ENCODE data around the gene MGA.
"Not testable (repeated sequence)": the region's sequence is repeated elsewhere in the genome, so short reads cannot be mapped to it uniquely, and the experiment has no call there.

MGA gene

GRCh38 chr15:41727143-41727542 lies 66.9 kb downstream of the MGA start:
- DNase-seq (ENCODE audit: low spot score): no peak

GRCh38 chr15:41728061-41728460 lies 67.9 kb downstream of the MGA start:
- not testable (repeated sequence) for DNase-seq (ENCODE audit: low spot score)

- no peak for DNase-seq (ENCODE audit: low spot score)
Measured at GRCh38 chr15:41730543-41730942, 70.3 kb downstream of the MGA start.

- DNase-seq (ENCODE audit: low spot score): no peak
Measured at GRCh38 chr15:41732483-41732882, 72.3 kb downstream of the MGA start.

GRCh38 chr15:41734079-41734478 lies 73.9 kb downstream of the MGA start:
- no peak for DNase-seq (ENCODE audit: low spot score)

- no peak for DNase-seq (ENCODE audit: low spot score)
Measured at GRCh38 chr15:41735046-41735445, 74.8 kb downstream of the MGA start.

GRCh38 chr15:41735492-41735891 lies 75.3 kb downstream of the MGA start:
- DNase-seq (ENCODE audit: low spot score): not testable (repeated sequence)

GRCh38 chr15:41746802-41747201 lies 86.6 kb downstream of the MGA start:
- DNase-seq (ENCODE audit: low spot score): no peak

- no peak for DNase-seq (ENCODE audit: low spot score)
Measured at GRCh38 chr15:41756198-41756597, 96.0 kb downstream of the MGA start.

- DNase-seq (ENCODE audit: low spot score): peak; percentile 78
Measured at GRCh38 chr15:41772720-41773331, 112.6 kb downstream of the MGA start.

- no peak for DNase-seq (ENCODE audit: low spot score)
Measured at GRCh38 chr15:41773332-41773728, 113.1 kb downstream of the MGA start.

- DNase-seq (ENCODE audit: low spot score): no peak
Measured at GRCh38 chr15:41773729-41774061, 113.5 kb downstream of the MGA start.

GRCh38 chr15:41774062-41774881 lies 114.1 kb downstream of the MGA start, which contains the start of gene MAPKBP1:
TSS of gene MAPKBP1 (plus strand) at chr15:41774484. CDS start at chr15:41775276, 792 bp downstream.
- DNase-seq (ENCODE audit: low spot score): peak; percentile 99

- DNase-seq (ENCODE audit: low spot score): no peak
Measured at GRCh38 chr15:41774882-41775417, 114.7 kb downstream of the MGA start.

- DNase-seq (ENCODE audit: low spot score): peak; percentile 30
Measured at GRCh38 chr15:41775651-41776050, 115.4 kb downstream of the MGA start.

- DNase-seq (ENCODE audit: low spot score): no peak
Measured at GRCh38 chr15:41777421-41777973, 117.3 kb downstream of the MGA start.

GRCh38 chr15:41778521-41778920 lies 118.3 kb downstream of the MGA start:
- DNase-seq (ENCODE audit: low spot score): no peak

GRCh38 chr15:41779662-41780157 lies 119.5 kb downstream of the MGA start:
- no peak for DNase-seq (ENCODE audit: low spot score)

GRCh38 chr15:41780266-41780665 lies 120.1 kb downstream of the MGA start:
- DNase-seq (ENCODE audit: low spot score): peak; percentile 59

GRCh38 chr15:41780727-41781126 lies 120.5 kb downstream of the MGA start:
- no peak for DNase-seq (ENCODE audit: low spot score)

- DNase-seq (ENCODE audit: low spot score): no peak
Measured at GRCh38 chr15:41782371-41783282, 122.4 kb downstream of the MGA start.

- no peak for DNase-seq (ENCODE audit: low spot score)
Measured at GRCh38 chr15:41783296-41783695, 123.1 kb downstream of the MGA start.

Data from pons (tissue), 1 donor.